Activated CD8-positive, alpha-beta memory T cell treated with anti-CD3 and anti-CD28 coated beads for 1 hour (primary cell): ENCODE data around the gene MAN1C1.
A peak's percentile ranks its signal among the peaks of the same experiment; 100 is the strongest.

ENCODE experiments used
- DNase-seq, 2 donors: peaks; one replicate each; pipeline ENCODE4 v3.0.0-alpha.2; 2020; ENCODE audit warnings: low read depth in 1 of 2; ENCODE audit errors: extremely low read depth in 1 of 2

The MAN1C1 gene

DNA sequence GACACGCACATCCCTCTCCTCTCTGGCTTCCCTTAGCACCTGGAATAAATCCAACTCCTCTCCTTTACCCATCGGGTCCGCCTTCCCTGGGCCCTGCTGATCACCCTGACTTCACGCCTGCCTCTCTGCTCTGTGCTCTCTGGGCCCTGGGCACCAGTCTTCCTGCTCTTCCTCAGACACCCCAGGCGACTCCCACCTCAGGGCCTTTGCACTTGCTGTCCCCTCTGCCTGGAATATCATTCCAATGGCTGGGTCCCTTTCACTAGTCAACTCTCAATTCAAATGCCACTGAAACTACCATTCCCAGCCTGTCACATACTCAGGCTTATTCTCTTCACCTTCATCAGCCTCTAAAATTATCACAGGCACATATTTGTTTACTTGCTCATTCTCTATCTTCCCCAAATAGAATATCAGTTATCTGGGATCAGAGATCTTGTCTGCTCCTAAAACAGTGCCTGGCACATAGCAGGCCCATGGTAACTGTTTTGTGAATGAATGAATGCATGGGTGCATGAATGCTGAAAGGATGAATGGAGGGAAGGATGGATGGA, 156.2 kb downstream of the MAN1C1 start:
- no peak for DNase-seq

GRCh38 chr1:25773441-25774125, 157.0 kb downstream of the MAN1C1 start:
- no peak for DNase-seq

GRCh38 chr1:25774206-25774803, 157.7 kb downstream of the MAN1C1 start:
- no peak for DNase-seq

GRCh38 chr1:25774921-25775771, 158.6 kb downstream of the MAN1C1 start:
- DNase-seq, result peak; percentile 69 to 77

DNA sequence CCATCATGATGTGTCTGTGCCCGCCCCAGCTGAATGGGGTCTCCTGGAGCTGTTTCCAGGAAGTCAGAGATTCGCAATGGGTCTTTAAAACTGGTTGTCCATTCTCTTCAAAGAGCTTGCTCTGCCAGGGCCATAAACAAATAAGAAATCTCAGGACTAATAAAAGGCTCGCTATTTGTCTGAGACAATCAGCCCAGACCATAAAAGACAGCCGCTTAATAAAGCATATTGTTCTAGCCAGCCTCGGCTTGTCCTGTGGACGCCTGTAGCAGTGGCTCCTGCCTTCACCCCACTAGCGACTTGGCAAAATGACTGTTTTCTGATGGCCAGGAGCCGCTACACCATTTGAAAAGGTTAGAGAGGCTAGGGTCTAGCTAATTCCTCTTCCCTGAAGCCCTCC, 162.8 kb downstream of the MAN1C1 start:
- no peak for DNase-seq

- DNase-seq, result no peak
These were observed 163.3 kb downstream of the MAN1C1 start for GRCh38 chr1:25779894-25780293.

DNA sequence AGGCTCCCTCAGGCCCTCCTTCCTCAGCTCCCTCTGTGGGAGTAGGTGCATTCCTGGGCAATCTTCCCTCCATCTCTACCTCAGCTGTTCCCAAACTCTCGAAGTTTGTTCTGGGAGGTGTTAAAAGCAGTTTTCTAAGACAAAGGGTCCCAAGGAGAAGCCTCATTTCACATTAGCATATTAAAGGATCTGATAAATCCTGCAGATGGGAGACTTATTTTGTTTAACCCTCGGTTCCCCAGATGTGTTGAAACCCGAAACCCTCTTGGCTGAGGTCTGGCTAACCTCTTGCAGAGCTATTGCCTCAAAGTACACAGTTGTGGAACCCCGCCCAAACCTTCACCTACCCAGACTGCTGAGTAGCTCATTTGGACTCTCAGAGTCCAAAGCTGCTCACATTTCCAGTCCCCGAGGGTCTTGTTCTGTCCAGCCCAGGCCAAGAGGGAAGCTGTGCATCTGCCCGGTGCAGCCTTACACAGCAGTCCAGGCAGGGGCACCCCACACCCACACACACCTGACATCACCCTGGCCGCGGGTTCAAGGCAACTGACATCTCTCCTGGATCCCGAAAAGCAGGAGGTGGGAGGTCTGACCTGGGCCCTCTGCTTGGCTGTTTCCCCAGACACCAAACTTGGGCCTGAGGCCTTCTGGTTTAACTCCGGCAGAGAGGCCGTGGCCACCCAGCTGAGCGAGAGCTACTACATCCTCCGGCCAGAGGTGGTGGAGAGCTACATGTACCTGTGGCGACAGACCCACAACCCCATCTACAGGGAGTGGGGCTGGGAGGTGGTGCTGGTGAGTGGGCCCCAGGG, 163.9 kb downstream of the MAN1C1 start:
- DNase-seq, result no peak

- no peak for DNase-seq
These were observed 164.5 kb downstream of the MAN1C1 start for GRCh38 chr1:25781130-25781433.

GRCh38 chr1:25782608-25783201, 166.1 kb downstream of the MAN1C1 start:
- DNase-seq, result no peak

GRCh38 chr1:25784575-25785051, 168.0 kb downstream of the MAN1C1 start:
- DNase-seq, result no peak

GRCh38 chr1:25785333-25786067, 168.9 kb downstream of the MAN1C1 start:
- no peak for DNase-seq

DNA sequence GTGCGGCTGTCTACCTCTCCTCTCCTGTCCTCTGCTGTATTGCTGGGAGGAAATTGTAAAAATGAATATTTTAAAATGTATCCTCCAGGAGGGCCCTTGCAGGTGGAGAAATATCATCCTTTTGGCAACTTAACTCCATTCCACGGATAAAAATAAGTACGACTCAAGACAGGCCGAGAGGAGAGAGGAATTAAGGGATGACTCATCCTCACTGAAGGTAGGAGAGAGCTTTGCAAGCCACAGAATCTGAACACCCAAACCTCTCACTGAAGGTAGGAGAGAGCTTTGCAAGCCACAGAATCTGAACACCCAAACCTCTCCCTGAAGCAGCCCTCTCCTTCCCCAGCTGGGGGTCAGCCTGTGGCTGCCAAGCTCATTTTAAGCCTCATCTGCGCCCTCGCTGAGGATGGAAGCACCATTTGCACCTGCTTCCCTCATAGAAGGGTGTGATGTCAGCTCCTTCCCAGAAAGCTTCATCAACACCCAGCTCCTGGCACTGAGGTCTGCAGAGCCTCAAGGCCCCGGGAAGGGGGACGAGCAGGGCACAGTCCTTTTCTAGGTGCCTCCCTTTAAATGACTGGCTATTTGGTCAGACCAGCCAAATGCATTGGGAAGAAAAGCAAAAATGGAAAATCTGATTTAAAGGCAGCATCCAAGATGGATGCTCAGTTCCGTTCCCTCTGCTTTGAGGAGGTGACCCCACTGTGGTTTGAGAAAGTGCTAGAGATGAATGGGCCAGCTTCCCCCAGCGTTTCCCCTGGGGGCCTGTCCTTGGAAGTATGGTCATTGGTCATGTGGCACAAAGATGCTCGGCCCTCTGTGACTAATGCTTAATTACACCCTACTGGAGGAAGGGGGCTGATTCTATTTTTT, 170.5 kb downstream of the MAN1C1 start:
- no peak for DNase-seq

DNA sequence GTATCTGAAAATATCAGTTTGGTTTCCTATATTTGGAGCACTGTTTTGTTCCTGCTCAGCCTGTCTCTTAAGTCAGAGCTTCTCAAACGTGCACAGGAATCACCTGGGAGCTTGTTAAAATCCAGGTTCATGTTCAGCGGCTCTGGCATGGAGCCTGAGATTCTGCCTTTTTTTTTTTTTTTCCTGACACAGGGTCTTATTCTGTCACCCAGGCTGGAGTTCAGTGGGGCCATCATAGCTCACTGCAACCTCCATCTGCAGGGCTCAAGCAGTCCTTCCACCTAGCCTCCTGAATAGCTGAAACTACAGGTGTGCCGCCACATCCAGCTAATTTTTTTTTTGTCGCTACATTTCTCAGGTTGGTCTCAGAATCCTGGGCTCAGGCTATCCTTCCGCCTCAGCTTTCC, 171.2 kb downstream of the MAN1C1 start:
- no peak for DNase-seq

DNA sequence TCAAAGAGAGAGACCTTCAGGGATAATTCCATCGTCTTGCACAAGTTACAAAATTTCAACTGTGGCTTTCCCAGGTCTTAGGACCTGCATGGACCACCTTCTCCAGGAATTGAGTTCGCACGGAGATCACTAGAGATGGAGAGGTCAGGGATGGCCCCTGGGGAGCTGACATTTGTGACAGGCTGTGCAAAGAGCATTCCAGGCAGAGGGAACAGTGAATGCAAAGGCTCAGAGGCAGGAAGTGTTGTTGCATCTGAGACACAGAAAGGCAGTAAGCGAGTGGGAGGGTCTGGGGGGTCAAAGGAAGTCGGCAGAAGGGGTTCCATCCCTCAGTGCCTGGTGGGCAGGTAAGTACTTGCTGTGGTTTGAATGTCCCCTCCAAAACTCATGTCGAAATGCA, 173.9 kb downstream of the MAN1C1 start:
- DNase-seq, result no peak

DNA sequence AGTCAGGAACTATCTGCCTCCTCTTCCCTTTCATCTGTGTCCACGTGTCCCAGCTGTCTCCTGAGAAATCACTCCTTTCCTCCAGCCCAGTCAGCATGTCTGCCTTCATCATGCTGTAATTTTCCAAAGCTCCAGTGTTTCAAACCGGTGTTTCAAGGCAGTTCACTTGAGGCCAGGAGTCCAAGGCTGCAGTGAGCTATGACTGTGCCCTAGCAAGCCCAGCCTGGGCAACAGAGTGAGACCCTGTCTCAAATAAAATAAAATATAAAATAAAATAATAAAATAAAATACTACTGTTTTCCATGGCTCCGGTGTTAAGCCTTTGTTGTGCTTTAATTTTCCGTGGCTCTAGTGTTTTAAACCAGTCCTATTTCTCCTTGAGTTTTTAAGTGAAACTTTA, 175.5 kb downstream of the MAN1C1 start:
- DNase-seq, result no peak

DNA sequence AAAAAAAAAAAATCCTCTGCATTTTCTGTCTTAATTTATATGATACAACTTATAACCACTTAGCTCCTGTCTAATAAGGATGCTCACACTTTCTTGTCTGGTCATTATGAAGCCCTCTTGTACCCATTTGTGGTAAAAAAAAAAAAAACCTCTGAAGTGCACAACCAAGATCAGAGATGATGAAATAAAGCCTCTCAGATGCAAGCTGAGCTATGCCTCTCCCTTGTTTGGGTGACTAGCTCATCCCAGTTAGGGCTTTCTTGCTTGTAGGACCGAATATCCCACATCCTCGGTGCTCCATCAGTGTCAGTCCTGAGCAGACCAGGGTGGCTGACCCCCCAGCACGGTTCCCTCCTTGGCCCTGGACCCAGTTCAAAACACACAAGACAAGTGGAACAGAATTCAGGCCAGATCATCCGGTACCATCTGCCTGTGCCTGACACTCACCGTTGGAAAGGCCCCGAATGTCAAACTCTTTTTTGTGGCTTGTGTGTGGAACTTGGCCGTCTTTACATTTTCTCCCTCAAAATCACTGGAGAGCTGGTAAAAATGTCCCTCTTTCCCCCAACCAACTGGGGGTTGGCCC, 177.1 kb downstream of the MAN1C1 start:
- no peak for DNase-seq

DNA sequence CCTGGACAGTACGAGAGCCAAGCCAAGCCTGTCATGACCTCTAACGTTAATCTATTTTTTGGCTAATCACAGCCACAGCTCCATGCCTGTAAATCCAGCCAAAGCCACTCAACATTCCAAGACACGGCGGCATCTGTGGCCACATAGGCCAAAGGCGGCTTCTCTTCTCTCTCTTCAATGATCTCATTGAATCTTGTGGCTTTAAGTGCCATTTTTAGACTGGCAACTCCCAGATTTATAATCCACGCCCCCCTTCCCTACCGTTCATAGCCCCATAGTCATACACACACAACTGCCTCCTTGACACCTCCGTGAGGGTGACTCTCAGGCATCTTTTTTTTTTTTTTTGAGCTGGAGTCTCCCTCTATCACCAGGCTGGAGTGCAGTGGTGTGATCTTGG, 177.7 kb downstream of the MAN1C1 start:
- no peak for DNase-seq

DNA sequence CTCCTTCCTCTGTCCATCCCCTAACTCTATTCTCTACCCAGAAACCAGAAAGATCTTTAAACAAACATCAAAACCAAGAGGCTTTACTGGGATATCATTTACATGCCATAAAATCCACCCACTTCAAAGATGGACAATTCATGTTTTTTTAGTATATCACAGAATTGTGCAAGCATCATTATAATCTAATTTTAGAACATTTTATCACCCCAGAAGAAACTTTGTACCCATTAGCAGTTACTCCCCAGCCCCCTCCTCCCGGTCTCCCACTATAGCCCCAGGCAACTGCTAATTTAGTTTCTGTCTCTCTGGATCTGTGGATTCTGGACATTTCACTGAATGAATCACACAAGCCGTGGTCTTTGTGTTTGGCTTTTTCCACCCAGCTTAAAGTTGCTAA, 178.6 kb downstream of the MAN1C1 start:
- DNase-seq, result no peak
